H1 (cell line): ENCODE measurements around the gene LILRB3. TPM values are rescaled to one million over a fixed set of nuclear protein-coding genes. Genes with fewer than 3 reads are reported as not detected.

Experiments
- CTCF ChIA-PET: fragments of 300-600 bp; sonication (Branson Sonifier 250); formaldehyde crosslinking; loops from one replicate; lab custom pipeline; 2021; ENCODE audit not compliant: partially characterized antibody; lab: Charles Lee
- POLR2A ChIA-PET: fragments of 300-600 bp; sonication (Branson Sonifier 250); formaldehyde crosslinking; loops from one replicate; lab custom pipeline; 2021; ENCODE audit warnings: inconsistent platforms; ENCODE audit not compliant: partially characterized antibody; lab: Charles Lee
- DNase-seq, 2 experiments: peaks; one replicate each; pipeline versions ENCODE4 v3.0.0 to v3.0.0-alpha.2; 2010 to 2022; ENCODE audit warnings: low spot score in 2 of 2, low read depth in 1 of 2, mixed read lengths in 1 of 2
- FAIRE-seq: peaks from 2 replicates; lab custom pipeline; 2011; peaks lifted over from hg19 to GRCh38; lab: Jason Lieb, UNC
- H2AFZ ChIP-seq: 2 replicates; pipeline ENCODE4 v1.8.1; 2012; ENCODE audit warnings: low read length, inconsistent platforms
- H2AK5ac ChIP-seq: 2 replicates; pipeline ENCODE4 v1.6.1; 2013; ENCODE audit warnings: low read depth, low read length
- H2BK120ac ChIP-seq: replicated peaks from 2 replicates; pipeline ENCODE3; 2013; ENCODE audit warnings: low read depth, low read length, inconsistent platforms
- H2BK12ac ChIP-seq: 2 replicates; pipeline ENCODE4 v1.6.1; 2013; ENCODE audit warnings: low read depth, low read length
- H2BK15ac ChIP-seq: 2 replicates; pipeline ENCODE4 v1.6.1; 2013; ENCODE audit warnings: low read length
- H2BK20ac ChIP-seq: 2 replicates; pipeline ENCODE4 v1.6.1; 2013; ENCODE audit warnings: low read length
- H2BK5ac ChIP-seq: 2 replicates; pipeline ENCODE4 v1.6.1; 2013; ENCODE audit warnings: low read depth, low read length
- H3K14ac ChIP-seq: 2 replicates; pipeline ENCODE4 v1.6.1; 2013; ENCODE audit warnings: inconsistent platforms; ENCODE audit not compliant: insufficient read length
- H3K18ac ChIP-seq: 2 replicates; pipeline ENCODE4 v1.6.1; 2013; ENCODE audit warnings: low read length; ENCODE audit errors: extremely low read depth
- H3K23ac ChIP-seq: 2 replicates; pipeline ENCODE4 v1.6.1; 2013; ENCODE audit warnings: inconsistent platforms; ENCODE audit not compliant: insufficient read length
- H3K23me2 ChIP-seq: 2 replicates; pipeline ENCODE4 v1.6.1; 2013; ENCODE audit warnings: low read depth, low read length
- H3K27ac ChIP-seq: 2 replicates; pipeline ENCODE4 v1.6.1; 2011; ENCODE audit warnings: low read depth, low read length, inconsistent platforms
- H3K27me3 ChIP-seq, 4 experiments: replicated peaks in 1 of 4; 1 replicate in 1 of 4; 2 replicates in 3 of 4; pipeline versions ENCODE4 v1.6.1 to v1.8.1; 2011 to 2013; ENCODE audit warnings: low read length in 3 of 4, mild to moderate bottlenecking in 3 of 4, inconsistent platforms in 2 of 4, mixed read lengths in 2 of 4, moderate library complexity in 1 of 4; ENCODE audit not compliant: control insufficient read depth in 3 of 4, insufficient read depth in 3 of 4; ENCODE audit errors: extremely low read depth in 1 of 4
- H3K36me3 ChIP-seq, 4 experiments: 2 replicates each; pipeline versions ENCODE4 v1.6.1 to v1.8.1; 2011 to 2013; ENCODE audit warnings: mild to moderate bottlenecking in 4 of 4, low read length in 3 of 4, moderate library complexity in 2 of 4, control low read depth in 1 of 4, inconsistent platforms in 1 of 4; ENCODE audit not compliant: insufficient read depth in 4 of 4, control insufficient read depth in 2 of 4
- H3K4ac ChIP-seq: replicated peaks from 2 replicates; pipeline ENCODE3; 2013; ENCODE audit warnings: low read length, low read depth, mixed read lengths, inconsistent platforms; ENCODE audit not compliant: insufficient read length
- H3K4me1 ChIP-seq, 4 experiments: replicated peaks in 1 of 4; 1 replicate in 1 of 4; 2 replicates in 3 of 4; pipeline versions ENCODE4 v1.6.1 to v1.8.1; 2011 to 2013; ENCODE audit warnings: low read length in 3 of 4, inconsistent platforms in 2 of 4, mixed read lengths in 1 of 4; ENCODE audit not compliant: insufficient read depth in 4 of 4, control insufficient read depth in 3 of 4
- H3K4me2 ChIP-seq, 2 experiments: 2 replicates each; pipeline versions ENCODE4 v1.6.1 to v1.8.1; 2011 to 2013; ENCODE audit warnings: low read depth in 2 of 2, low read length in 2 of 2, control low read depth in 1 of 2, inconsistent platforms in 1 of 2, mild to moderate bottlenecking in 1 of 2; ENCODE audit not compliant: insufficient read depth in 1 of 2
- H3K4me3 ChIP-seq, 4 experiments: fragments of 200-600, 300-600 bp in 1 of 4; sonication (generic), shearing (Covaris generic), sonication (Bioruptor Twin) in 1 of 4; 2 replicates each; pipeline versions ENCODE4 v1.5.1 to v1.8.1; 2011 to 2016; ENCODE audit warnings: low read length in 4 of 4, low read depth in 3 of 4, control low read depth in 2 of 4, inconsistent platforms in 2 of 4, mild to moderate bottlenecking in 2 of 4, mixed read lengths in 1 of 4, moderate library complexity in 1 of 4; ENCODE audit not compliant: insufficient read depth in 2 of 4; ENCODE audit errors: extremely low read depth in 1 of 4
- H3K56ac ChIP-seq: replicated peaks from 2 replicates; pipeline ENCODE3; 2013; ENCODE audit warnings: low read depth, mild to moderate bottlenecking, mixed read lengths, low read length, inconsistent platforms; ENCODE audit not compliant: insufficient read length
- H3K79me1 ChIP-seq: 2 replicates; pipeline ENCODE4 v1.6.1; 2013; ENCODE audit warnings: low read depth, low read length, control low read depth
- H3K79me2 ChIP-seq, 2 experiments: 2 replicates each; pipeline versions ENCODE4 v1.6.1 to v1.8.1; 2012 to 2013; ENCODE audit warnings: low read length in 2 of 2, mild to moderate bottlenecking in 2 of 2, inconsistent platforms in 1 of 2; ENCODE audit not compliant: insufficient read depth in 2 of 2, control insufficient read depth in 1 of 2
- H3K9ac ChIP-seq, 4 experiments: replicated peaks in 1 of 4; 1 replicate in 1 of 4; 2 replicates in 3 of 4; pipeline versions ENCODE4 v1.6.1 to v1.8.1; 2011 to 2013; ENCODE audit warnings: low read depth in 3 of 4, low read length in 3 of 4, control low read depth in 2 of 4, mild to moderate bottlenecking in 2 of 4, moderate library complexity in 2 of 4, inconsistent platforms in 1 of 4; ENCODE audit errors: extremely low read depth in 1 of 4
- H3K9me3 ChIP-seq, 2 experiments: 2 replicates each; pipeline versions ENCODE4 v1.6.1 to v1.8.1; 2012 to 2013; ENCODE audit warnings: mild to moderate bottlenecking in 2 of 2, moderate library complexity in 2 of 2, control low read depth in 1 of 2, inconsistent platforms in 1 of 2, low read depth in 1 of 2, low read length in 1 of 2, mixed read lengths in 1 of 2; ENCODE audit not compliant: insufficient read depth in 2 of 2
- H4K20me1 ChIP-seq, 2 experiments: replicated peaks in 1 of 2; 2 replicates each; pipeline versions ENCODE3 to v1.8.1; 2011 to 2013; ENCODE audit warnings: inconsistent platforms in 2 of 2, low read length in 2 of 2, mild to moderate bottlenecking in 1 of 2; ENCODE audit not compliant: insufficient read depth in 2 of 2, control insufficient read depth in 1 of 2
- H4K5ac ChIP-seq: 2 replicates; pipeline ENCODE4 v1.6.1; 2013; ENCODE audit warnings: low read length, low read depth, mixed read lengths, inconsistent platforms; ENCODE audit not compliant: insufficient read length
- H4K8ac ChIP-seq: 2 replicates; pipeline ENCODE4 v1.8.0; 2013; ENCODE audit warnings: mild to moderate bottlenecking, moderate library complexity, low read length, inconsistent platforms; ENCODE audit not compliant: insufficient read depth; ENCODE audit errors: extremely low read depth
- H4K91ac ChIP-seq: replicated peaks from 2 replicates; pipeline ENCODE3; 2013; ENCODE audit warnings: low read length, mixed read lengths, inconsistent platforms; ENCODE audit not compliant: insufficient read length
- BRCA1 ChIP-seq: IDR thresholded peaks from 2 replicates; pipeline ENCODE4 v1.6.1; 2012; ENCODE audit warnings: low read depth, low read length, improper control_type of control experiment
- CEBPB ChIP-seq: IDR thresholded peaks from 2 replicates; pipeline ENCODE4 v1.6.1; 2012; ENCODE audit warnings: low read depth, low read length
- EGR1 ChIP-seq: IDR thresholded peaks from 2 replicates; pipeline ENCODE4 v1.6.1; 2011; ENCODE audit warnings: low read depth, low read length, borderline replicate concordance
- MAFK ChIP-seq: IDR thresholded peaks from 2 replicates; pipeline ENCODE4 v1.6.1; 2012; ENCODE audit warnings: low read depth, mild to moderate bottlenecking, improper control_type of control experiment, low read length
- POLR2AphosphoS5 ChIP-seq: IDR thresholded peaks from 2 replicates; pipeline ENCODE4 v1.6.1; 2011; ENCODE audit warnings: low read depth, low read length
- POU5F1 ChIP-seq: IDR thresholded peaks from 2 replicates; pipeline ENCODE4 v1.6.1; 2011; ENCODE audit warnings: low read depth, mild to moderate bottlenecking, low read length, moderate library complexity
- RAD21 ChIP-seq, 2 experiments: IDR thresholded peaks in 1 of 2; conservative IDR thresholded peaks in 1 of 2; 2 replicates each; pipeline ENCODE4 v1.6.1; 2011; ENCODE audit warnings: low read depth in 2 of 2, low read length in 2 of 2, improper control_type of control experiment in 1 of 2, inconsistent platforms in 1 of 2, mild to moderate bottlenecking in 1 of 2, moderate library complexity in 1 of 2
- SIN3A ChIP-seq, 2 experiments: IDR thresholded peaks in 1 of 2; conservative IDR thresholded peaks in 1 of 2; 2 replicates each; pipeline ENCODE4 v1.6.1; 2011 to 2012; ENCODE audit warnings: low read length in 2 of 2, improper control_type of control experiment in 1 of 2, low read depth in 1 of 2, mild to moderate bottlenecking in 1 of 2
- SUZ12 ChIP-seq: fragments of 200-600 bp; sonication (generic); IDR thresholded peaks from 2 replicates; pipeline ENCODE4 v1.6.1; 2012; ENCODE audit warnings: mild to moderate bottlenecking, inconsistent platforms, low read length, moderate library complexity, mixed read lengths
- WGBS, 2 experiments: shearing (Covaris generic) in 1 of 2; methylation state at CpG; one replicate each; pipeline versions ENCODE4 v1.1.6 to v1.1.7; 2013 to 2015; ENCODE audit warnings: low lambda C conversion rate in 2 of 2, mixed read lengths in 2 of 2, inconsistent platforms in 1 of 2, low coverage in 1 of 2, missing lambda C conversion rate in 1 of 2; ENCODE audit not compliant: insufficient replicate concordance in 2 of 2, insufficient coverage in 1 of 2, insufficient read length in 1 of 2; ENCODE audit errors: extremely low coverage in 1 of 2, missing lambda C conversion rate in 1 of 2; 5-methylcytosine and 5-hydroxymethylcytosine counted together
- polyA plus RNA-seq, 7 experiments: library from polyadenylated mRNA; depleted of rRNA in 3 of 7; stranded (reverse) in 5 of 7; unstranded in 2 of 7; fragments of >200 nt in 5 of 7; fragments of 200-250 nt in 2 of 7; gene quantifications; 1 replicate in 5 of 7; 2 replicates in 1 of 7; 4 replicates in 1 of 7; pipeline versions ENCODE4 v1.2.1 to v1.2.3, GENCODE V29; 2011 to 2013; ENCODE audit warnings: missing spikeins in 2 of 7, mixed read lengths in 2 of 7
- total RNA-seq: library from RNA; stranded (reverse); fragmentation: NEBNext Ultra II Directional; extraction: Animal tissue kit (Norgen Biotek cat#: 25700); gene quantifications from 2 replicates; pipeline ENCODE4 v1.2.1, GENCODE V29; 2021

LILRB3 gene
- total and polyA plus RNA-seq, 2 of the 8 experiments (the other 6 are each of a cell fraction or from before 2014, with no cell fraction given), result not detected

- no peak overlapping the region for H2AK5ac ChIP-seq
- H4K91ac ChIP-seq, result no peak overlapping the region
- no peaks in the 10 kb centered on the region; the same call in 1 of the 2 replicates for H3K23me2 ChIP-seq
- no peaks in the 10 kb centered on the region for H3K36me3 ChIP-seq
- H3K79me1 ChIP-seq, result no peaks in the 10 kb centered on the region
- no peak for FAIRE-seq
- H3K9me3 ChIP-seq, result no peaks in the 10 kb centered on the region
- H3K4me1 ChIP-seq, result peaks cover 0 to 2% (median 0%) of the 10 kb centered on the region in 4 experiments; a peak in 2 of 7 replicates
- H3K4me2 ChIP-seq, result no peak overlapping the region
- POLR2A ChIA-PET, result interaction anchor here (0.7 to 1.0 kb wide), 2 partner anchors 62 to 71 kb away, joined by 3 read pairs; no protein-coding TSS in a partner anchor
- no peak overlapping the region for H4K8ac ChIP-seq
- no peak overlapping the region for H3K14ac ChIP-seq
- H2BK5ac ChIP-seq, result no peak overlapping the region
- no peaks in the 10 kb centered on the region for H4K20me1 ChIP-seq
- no peak overlapping the region for H2BK12ac ChIP-seq
- TF ChIP-seq CEBPB, result no peak
- TF ChIP-seq SUZ12, result no peak
- no peak for TF ChIP-seq POU5F1
- no peak for TF ChIP-seq MAFK
- TF ChIP-seq EGR1, result no peak
- TF ChIP-seq BRCA1, result no peak
- TF ChIP-seq POLR2AphosphoS5, result no peak
- TF ChIP-seq RAD21 (IDR thresholded peaks at IDR 0.05 in 1 of 2, conservative IDR thresholded peaks at IDR 0.05 in 1 of 2; ENCODE audit: low read depth in 2 of 2, low read length in 2 of 2), result no peak
- TF ChIP-seq SIN3A (conservative IDR thresholded peaks at IDR 0.05 in 1 of 2, IDR thresholded peaks at IDR 0.05 in 1 of 2; ENCODE audit: low read depth in 1 of 2, low read length in 2 of 2), result no peak
- no peaks in the 10 kb centered on the region for H3K27me3 ChIP-seq
- H3K79me2 ChIP-seq, result no peaks in the 10 kb centered on the region
- H3K4me3 ChIP-seq, result no peak overlapping the region
- no peak overlapping the region for H3K9ac ChIP-seq
- no peak overlapping the region for H4K5ac ChIP-seq
- no peak overlapping the region for H2BK20ac ChIP-seq
- 71% methylated on average over 2 of the region's 2 CpGs; no CpG with 5 or more reads in 1 of the 2 experiments for WGBS, 2 experiments
- CTCF ChIA-PET, result interaction anchor here (0.6 to 5.9 kb wide), 5 partner anchors 12 to 121 kb away, joined by 3 to 41 read pairs (median 5); partner anchors contain the start of gene LILRB5
- H3K27ac ChIP-seq, result no peak overlapping the region
- H2AFZ ChIP-seq, result no peak overlapping the region
- no peak for DNase-seq
- H3K18ac ChIP-seq, result no peak overlapping the region
- no peak overlapping the region for H3K4ac ChIP-seq
- no peak overlapping the region for H3K23ac ChIP-seq
- H3K56ac ChIP-seq, result no peak overlapping the region
- no peak overlapping the region for H2BK120ac ChIP-seq
- H2BK15ac ChIP-seq, result no peak overlapping the region
Observed at GRCh38 chr19:54268936-54269335, 46.1 kb upstream of the LILRB3 start.
